Ramos (cell line): Measurements from ENCODE around the gene KLK10.
"Not testable (repeated sequence)": the region's sequence is repeated elsewhere in the genome, so short reads cannot be mapped to it uniquely, and the experiment has no call there.

Source experiments
- in situ Hi-C: fragments of 300-500 bp; cut with MboI; formaldehyde crosslinking; loops from one replicate; pipeline ENCODE4 v1.14.3; 2022; ENCODE audit warnings: low sequenced_read_pairs; ENCODE audit not compliant: unreplicated experiment

KLK10 gene

GRCh38 chr19:50972795-50973376 is 46.6 kb downstream of the KLK10 start:
- in situ Hi-C loops: no loop called here

- in situ Hi-C loops: not testable (repeated sequence)
These were observed 49.7 kb downstream of the KLK10 start for GRCh38 chr19:50969810-50970209.

- in situ Hi-C loops: no loop called here
These were observed 50.1 kb downstream of the KLK10 start, which contains the start of gene KLK6 for GRCh38 chr19:50969413-50969760. Gene KLK6 (minus strand): TSS chr19:50969591. CDS start chr19:50968104, 1,487 bp downstream.

GRCh38 chr19:50968716-50969412 is 50.6 kb downstream of the KLK10 start:
- in situ Hi-C loops: no loop called here

- in situ Hi-C loops: no loop called here
These were observed 51.4 kb downstream of the KLK10 start for GRCh38 chr19:50967929-50968715.

GRCh38 chr19:50964266-50964665 is 55.2 kb downstream of the KLK10 start:
- in situ Hi-C loops: no loop called here

GRCh38 chr19:50963381-50963780 is 56.1 kb downstream of the KLK10 start:
- in situ Hi-C loops: no loop called here
